HG02840 (cell line): ENCODE measurements around the gene MED12L.

Experiments used
- ATAC-seq: cut with Tn5 transposase; IDR thresholded peaks from one replicate; pipeline ENCODE4 v1.9.1; 2021; ENCODE audit warnings: mild to moderate bottlenecking, moderate library complexity, moderate number of reproducible peaks; ENCODE audit not compliant: unreplicated experiment, low FRiP score

The MED12L gene

DNA sequence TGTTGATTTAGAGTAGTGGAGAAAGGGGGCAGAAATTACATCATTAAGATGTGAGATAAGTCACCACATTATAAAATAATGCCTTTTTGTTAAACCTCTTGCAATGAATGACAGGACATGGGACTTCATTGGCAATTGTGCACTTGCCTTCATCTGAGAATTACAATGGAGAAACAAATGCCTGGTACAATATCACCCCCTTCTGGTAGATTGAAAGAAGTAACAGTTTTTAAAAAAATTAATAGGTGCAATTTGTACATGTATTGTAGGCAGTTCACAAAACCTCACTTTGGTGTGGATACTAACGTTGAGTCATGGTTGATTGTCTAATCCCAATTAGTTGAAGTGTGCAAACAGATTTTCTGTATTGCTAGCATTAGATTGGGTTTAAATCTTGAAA is 197.5 kb downstream of the MED12L start:
- no peak for ATAC-seq

DNA sequence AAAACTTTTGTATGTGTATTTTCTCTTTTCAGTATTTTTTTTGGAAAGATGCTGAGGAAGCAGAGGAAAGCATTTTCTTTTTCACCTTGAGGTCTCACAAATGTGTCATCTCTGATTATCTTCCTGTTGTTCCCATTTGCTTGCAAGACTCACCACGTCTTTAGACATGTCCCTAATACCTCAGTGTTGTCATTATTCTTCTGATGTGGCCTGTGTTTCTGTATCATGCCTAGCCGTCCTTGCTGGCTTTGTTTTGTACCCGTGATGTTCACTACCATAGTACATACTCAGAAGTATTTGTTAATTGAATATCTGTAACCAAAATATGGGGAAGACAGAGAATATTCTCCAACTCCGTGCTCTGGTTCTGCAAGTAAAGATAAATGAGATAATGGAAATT is 197.9 kb downstream of the MED12L start:
- no peak for ATAC-seq

DNA sequence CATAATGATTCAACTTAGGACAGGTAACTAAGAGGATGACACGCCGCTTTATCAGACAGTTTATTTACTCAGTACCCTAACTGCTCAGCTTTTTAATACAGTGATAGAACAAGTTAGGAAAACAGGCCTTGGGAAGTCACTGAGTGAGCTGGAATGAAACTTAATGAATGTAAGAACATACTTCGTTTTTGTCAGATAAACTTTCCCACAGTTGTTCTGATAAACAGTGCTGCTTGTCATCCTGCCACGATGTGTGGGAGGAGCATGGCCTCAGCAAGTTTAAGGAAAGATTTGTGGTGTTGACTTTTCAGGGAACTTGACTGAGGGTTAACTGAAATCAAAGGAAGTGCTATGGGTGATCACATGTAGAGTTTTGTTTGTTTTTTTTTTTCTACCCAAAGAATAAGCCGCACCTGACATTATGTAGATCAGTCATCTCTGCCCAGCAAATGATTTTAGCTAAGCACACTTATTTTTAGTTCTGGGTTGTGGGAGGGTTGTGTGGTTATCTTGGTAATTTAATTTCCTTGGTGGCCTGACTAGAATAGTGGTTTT is 198.5 kb downstream of the MED12L start:
- no peak for ATAC-seq

DNA sequence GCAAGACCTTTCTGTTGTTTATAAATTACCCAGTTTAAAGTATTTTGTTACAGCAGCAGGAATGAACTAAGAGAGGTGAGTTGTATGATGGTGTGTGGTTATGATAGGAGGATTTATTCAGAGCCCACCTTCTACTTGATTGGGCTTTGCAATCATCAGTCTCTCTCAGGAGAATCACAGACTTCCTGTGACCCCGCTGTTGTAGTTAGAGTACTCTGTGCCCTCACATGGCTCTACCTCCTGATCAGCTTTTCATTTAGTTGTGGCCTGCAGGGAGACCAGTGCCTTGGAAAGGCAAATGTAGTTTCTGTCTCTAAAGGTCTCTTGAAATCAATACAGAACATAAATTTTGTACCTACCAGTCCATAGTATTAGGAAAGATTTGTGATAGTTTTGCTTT is 200.5 kb downstream of the MED12L start:
- no peak for ATAC-seq

DNA sequence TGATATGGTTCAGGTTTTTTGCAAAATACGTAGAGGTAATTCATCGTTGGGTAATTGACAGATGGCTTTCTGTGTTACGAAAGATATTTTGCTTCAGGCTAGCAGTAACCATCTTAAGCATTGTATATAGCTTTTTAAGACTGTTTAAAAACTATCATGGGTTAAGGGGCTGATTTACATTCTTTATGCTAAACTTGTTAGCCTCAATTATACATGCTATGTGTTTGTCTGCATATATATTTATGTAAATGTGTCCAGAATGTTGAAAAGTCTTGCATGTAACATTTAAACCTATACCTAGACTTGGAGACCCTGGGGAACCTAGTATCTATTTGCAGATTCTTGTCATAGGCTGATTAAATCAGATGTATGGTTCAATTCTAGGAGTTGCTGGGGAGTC is 204.0 kb downstream of the MED12L start:
- no peak for ATAC-seq

DNA sequence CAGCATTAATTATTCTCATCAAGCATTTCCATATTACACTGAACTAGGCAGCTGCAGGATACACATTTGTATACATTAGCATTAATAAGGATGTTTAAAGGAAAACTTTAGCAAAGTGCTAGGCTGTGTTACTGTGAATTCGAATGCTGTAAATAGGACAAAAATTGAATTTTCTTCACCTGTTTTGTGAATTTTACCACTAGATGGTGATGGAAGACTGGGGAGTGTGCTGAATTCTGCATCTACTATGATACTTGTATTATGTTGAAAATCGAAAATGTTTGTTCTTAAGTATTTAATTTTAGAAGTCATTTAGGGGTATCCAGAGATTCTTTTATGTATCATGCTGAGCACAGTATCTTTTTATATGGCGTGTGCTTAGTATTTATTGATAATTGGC is 205.2 kb downstream of the MED12L start:
- ATAC-seq, result no peak

DNA sequence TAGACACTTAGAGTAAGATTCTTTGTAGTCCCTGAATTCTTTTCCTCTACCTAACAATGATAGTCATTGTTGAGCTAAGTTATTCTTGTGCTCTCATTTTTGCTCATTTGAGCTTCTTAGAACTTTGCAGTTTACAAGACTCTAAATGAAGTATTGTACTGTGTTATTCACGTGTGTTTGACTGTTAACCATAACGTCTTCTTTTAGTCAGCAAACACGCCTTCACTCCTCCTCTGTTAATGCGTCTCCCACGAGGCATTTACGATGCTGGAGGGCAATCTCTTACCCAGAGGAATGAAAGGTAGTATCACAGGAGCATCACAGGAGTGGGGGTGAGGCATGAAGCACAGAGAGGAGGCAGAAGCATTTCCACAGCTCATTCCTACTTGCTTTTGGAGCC is 207.7 kb downstream of the MED12L start:
- no peak for ATAC-seq

DNA sequence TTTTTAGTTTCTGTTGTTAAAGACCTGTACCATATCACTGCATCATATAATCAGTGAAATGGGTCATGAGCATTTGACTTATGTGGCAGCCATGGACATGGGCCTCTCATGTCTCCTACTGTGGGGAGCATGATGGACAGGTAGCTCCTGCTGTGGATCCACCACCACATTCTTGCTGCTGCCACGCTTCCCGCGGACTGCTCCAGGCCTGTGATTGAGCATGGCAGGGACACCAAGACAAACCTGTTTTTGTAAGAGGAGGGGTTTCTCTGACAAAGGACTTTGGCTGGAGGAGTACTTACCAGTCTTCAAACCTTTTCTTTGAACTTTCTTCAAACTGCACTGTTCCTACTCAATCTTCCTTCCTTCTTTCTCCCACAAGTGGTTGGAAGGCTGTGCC is 210.8 kb downstream of the MED12L start:
- ATAC-seq, result no peak

DNA sequence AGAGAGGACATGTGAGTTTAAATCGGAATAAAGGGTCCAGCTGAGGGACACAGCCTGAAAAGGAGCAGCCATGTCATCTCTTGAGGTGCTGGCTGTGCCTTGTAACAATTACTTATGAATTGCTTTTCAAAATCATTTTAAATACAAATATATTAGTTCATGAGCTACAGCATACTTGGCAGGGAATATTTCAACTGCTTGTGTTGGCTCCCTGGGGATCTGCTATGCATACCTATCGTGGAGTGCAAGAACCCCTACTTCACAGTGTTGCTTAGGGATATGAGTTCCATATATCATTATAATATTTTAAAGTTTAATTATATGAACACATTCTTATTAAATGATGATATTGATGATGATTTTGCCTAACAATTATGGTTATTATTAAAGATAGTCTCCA is 212.0 kb downstream of the MED12L start:
- no peak for ATAC-seq

DNA sequence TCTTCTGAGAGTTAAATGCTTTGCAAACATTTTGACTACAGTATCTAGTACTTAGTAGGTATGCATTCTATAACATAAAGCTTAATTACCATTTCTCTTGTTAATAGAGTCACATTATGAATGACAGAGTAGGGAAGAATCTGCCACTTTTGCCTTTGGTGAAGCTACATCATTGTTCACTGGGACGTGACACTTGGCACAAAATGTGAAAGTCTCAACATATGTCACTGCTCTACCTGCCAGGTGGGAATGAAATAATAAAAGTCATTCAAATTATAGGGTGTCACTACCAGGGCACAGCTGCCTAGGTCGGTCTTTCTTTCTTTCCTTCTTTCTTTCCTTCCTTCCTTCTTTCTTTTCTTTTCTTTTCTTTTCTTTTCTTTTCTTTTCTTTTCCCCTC is 213.5 kb downstream of the MED12L start:
- ATAC-seq, result no peak

DNA sequence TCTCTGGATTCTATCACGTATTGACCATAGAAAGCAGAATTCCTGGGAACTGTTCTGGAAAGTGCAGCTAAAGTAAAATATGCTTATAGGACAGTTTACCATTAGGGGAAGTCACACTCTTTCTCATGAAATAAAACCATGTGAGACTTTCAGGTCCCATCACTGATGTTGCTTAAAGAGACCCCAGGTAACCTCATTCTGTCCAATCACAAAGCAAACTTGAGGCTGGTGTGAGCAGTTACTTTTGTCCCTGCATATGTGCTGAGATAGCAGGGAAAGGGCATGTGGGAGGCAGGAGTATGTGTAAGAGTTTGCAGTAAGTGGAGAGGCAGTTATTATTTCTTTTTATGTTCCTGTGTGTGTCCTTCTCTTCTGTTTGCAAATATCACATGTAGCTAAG is 215.1 kb downstream of the MED12L start:
- ATAC-seq, result no peak

DNA sequence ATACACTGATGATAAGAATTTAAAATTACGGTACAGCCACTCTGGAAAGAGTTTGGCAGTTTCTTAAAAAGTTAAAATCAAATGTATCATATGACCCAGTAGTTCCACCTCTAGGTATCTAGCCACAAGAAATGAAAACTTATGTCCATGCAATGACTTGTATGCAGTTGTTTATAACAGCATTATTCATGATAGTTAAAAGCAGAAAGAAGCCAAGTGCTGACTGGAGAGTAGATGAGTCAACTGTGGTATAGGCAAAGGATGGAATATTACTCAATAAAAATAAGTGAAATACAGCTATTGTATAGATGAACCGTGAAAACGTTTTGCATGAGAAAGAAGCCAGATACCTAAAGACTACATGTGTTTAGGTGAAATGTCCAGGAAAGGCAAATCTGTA is 216.3 kb downstream of the MED12L start:
- ATAC-seq, result no peak

DNA sequence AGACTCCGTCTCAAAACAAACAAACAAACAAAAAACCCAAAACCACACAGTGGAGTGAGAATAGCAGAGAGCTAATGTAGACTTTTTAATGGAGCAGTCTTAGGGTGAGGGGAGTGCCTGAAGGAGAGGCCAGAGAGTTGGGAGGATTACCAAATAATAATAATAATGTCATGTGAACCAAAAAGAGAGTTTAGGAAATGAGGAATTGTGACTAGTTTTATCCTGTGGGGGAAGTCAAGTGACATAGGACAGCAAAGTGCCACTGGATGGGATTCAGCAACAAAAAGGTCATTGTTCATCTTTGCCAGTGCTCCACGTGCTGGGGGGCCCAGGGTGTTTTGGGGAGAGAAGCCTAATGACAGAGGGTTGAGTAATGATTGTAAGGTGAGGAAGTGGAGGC is 218.3 kb downstream of the MED12L start:
- ATAC-seq, result no peak

DNA sequence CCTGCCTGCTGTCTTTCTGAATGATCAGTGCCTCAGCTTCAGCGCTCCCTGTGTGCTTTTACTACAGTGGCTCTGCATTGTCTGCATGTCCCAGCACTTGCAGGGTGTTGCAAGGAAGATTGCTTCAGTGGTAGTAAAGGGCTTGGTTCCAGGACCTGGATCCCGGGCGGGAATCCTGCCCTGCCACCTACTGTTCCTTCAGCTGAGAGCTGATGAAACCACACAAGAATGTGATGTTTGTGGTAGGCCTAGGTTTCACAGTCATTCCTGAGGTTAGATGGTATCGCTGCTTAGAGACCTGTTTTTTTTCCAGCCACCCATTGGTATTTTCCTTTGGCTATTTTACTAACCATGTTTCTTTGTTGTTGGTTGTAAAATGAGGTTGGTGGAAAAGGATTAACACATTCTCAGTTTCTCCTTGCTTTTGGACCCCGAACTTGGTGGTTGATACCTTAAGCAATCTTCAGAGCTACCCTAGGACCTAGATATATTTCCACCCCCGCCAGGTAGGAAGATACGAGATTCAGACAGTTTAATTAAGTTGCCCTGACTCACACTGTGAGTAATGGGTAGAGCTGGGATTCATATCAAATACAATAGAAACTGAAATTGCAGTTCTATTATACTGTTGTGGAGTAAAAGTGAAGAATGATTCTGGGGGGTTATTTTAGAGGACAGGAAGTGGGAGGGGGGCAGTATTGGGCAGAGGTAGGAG is 219.8 kb downstream of the MED12L start:
- ATAC-seq, result no peak

DNA sequence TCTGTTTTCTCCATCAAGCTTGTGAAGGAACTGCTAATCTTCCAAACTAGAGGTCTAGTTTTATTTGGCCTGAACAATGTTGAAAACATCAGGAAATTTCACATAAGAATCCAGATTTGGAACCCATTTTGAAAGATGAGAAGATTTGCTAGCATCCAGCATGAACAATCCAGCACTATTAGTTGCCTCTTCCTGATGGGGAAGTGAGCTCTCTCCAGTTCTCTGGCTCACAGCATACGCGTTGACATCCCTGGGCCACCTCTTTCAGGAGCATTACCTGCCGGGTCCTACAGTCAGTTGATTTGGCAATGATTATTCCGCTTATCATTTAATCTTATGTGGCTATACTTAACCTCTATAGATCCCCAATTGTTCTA is 220.3 kb downstream of the MED12L start:
- no peak for ATAC-seq

DNA sequence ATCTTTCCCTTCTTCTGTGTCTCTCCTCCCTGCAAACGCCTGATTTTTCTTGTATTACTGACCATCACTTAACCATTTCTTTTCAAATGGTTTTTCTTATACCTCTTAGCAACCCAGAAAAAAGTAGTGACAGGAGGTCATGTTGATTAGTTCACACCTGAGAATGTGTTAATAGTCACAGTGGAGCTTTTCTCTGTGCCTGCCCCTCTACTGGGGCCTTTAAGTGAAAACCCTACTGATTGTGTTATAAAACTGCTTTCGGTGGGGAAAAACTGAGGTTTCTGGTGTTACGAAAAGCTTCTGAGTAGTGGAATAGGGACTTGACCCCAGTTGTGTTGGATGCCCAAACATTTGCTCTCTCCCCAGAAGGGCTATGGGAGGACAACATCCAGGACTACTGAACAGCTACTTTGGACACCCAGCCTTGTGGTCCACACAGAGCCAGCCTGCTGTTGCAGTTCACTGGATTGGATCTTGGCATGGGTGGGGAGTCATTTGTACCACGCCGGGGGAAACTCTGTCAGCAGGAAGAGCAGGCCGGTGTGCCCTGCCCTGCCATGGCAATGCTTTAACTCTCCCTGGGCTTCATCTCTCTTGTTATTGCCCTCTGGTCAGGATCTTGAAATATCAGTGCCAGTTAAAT is 220.8 kb downstream of the MED12L start:
- no peak for ATAC-seq

DNA sequence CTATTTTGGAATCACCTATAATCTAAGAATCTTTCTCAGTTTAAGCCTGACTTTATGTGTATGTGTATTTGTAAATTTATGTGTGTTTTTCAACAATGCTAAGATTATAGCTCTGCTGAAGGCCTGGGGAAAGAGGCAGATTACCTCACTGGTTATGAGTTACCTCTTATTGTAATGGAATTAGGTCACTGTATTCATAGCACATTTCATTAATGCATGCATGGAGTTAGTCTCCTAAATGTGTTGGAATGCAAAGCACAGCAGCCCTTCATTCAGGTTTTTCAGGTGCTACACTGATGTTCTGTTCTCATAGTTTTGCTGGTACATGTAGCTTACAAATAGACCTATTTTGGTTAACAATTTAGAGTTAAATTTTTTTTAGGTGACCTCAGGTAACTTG is 221.7 kb downstream of the MED12L start:
- ATAC-seq, result no peak

DNA sequence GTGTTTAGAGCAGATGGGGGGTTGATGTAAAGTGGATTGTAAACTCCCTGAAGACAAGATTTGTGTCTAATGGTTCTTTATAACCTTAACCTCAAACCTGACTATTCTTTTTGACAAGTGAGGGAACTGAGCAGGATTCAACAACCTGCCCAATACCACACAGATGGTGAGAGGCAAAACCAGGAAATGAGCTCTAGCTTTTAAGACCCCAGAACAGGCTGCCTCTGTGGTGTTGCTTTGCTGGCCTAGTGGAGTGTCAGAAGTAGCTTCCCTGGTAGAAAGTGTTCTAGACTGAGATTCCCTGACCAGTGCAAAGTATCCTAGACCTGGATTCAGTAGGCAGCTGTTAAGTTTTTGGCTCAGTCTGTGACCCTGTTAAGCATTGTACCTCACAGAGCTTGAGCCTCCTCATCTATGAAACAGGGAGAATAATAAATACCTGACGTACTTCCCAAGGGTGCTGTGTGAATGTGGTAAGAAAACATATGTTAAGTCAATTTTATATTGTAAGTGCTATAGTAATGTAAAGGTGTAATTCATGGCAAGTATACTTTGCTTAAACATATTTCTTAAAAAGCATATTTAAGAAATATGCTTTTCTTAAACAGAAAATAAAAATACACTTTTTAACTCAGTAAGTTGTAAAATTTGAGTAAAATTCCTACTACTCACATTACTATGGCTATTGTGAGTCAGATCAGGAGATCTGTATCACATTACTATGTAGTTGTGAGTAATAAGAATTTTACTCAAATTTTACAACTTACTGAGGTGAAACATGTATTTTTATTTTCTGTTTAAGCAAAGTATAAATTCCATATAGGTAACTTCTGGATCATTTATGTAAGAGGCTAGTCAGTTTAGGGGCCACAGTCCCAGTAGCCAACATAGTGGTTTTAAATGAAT is 222.4 kb downstream of the MED12L start:
- ATAC-seq, result no peak

DNA sequence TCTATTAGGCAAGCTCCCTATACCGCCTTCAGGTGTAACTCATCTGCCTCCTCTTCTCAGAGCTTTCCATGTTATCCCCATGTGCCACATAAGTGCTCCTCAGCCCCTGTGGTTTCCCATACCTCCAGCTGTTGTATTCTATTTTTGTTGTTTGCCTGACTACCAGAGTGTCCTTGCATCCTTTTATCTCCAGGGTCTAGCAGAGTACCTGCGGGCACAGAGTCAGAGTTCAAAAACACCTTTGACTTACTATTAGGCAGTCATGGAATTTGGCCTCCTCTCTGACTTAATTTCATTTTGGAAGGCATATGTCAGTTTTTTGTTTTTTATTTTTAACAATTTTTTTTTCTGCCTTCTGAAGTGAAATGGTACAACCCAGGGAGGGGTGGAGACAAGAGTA is 224.1 kb downstream of the MED12L start:
- no peak for ATAC-seq

DNA sequence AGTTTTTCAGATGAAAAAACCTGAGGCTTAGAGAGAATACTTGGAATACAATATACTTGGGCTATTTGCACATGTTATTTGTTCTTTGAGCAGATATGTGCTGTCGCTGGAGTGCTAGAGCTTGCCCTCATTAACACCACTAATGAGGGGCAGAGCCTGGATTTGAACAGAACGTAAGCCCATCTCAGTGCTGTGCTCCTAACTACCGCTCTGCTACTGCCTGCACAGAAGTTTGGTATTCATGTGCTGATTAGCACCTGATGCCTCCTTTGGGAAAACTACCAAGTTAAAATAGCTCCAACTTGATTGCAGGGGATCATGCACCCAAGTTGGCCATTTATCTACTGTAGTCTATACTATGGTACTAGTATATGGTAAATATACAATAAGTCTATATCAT is 227.5 kb downstream of the MED12L start:
- no peak for ATAC-seq

DNA sequence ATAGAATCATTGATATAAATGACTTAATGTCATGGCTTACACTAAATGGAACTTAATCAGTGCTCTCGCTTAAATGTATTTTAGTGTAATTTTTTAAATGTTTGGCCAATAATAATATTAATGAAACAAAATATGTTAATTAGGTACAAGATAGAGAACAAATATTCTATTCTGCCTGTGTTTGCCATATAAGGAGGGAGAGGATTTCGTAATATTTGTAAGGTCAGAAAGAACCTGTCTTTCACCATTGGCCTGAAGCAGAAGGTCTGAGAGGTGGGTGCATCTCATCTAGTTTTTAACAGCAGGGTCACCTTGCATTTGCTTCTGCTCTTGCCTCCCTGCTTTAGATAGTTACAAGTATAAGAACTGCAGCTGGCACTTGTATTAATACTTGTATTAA is 228.7 kb downstream of the MED12L start:
- no peak for ATAC-seq
